HT1080 (cell line): ENCODE measurements around the gene BRIP1. TPM values are rescaled to one million over a fixed set of nuclear protein-coding genes. Genes with fewer than 3 reads are reported as not detected.

ENCODE experiments used
- DNase-seq: peaks from one replicate; pipeline ENCODE4 v3.0.0-alpha.2; 2015; ENCODE audit warnings: low read depth
- total RNA-seq: library from RNA; depleted of rRNA; stranded (reverse); fragments of >200 nt; shearing (Covaris generic); gene quantifications from 2 replicates; pipeline ENCODE4 v1.2.3, GENCODE V29; 2014

Gene BRIP1
- total RNA-seq, 1 experiment from 2014 or later = 8.8 TPM

- DNase-seq = no peak
Measured at GRCh38 chr17:61764846-61765245, 98.5 kb downstream of the BRIP1 start.

DNA sequence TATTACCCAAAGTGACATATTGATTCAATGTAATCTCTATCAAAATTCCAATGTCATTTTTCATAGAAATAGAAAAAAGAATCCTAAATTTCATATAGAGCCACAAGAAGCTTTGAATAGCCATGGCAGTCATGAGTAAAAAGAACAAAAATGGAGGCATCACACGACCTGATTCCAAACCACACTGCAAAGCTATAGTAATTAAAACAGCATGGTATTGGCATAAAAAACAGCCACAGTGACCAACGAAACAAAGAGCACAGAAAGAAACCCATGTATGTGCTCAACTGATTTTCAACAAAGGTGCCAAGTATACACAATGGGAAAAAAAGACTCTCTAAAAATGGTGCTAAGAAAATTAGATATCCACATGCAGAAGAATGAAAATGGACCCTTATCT lies 101.5 kb downstream of the BRIP1 start:
- DNase-seq = no peak

GRCh38 chr17:61759362-61759761 lies 104.0 kb downstream of the BRIP1 start:
- DNase-seq = no peak

GRCh38 chr17:61758430-61758829 lies 104.9 kb downstream of the BRIP1 start:
- DNase-seq = no peak

DNA sequence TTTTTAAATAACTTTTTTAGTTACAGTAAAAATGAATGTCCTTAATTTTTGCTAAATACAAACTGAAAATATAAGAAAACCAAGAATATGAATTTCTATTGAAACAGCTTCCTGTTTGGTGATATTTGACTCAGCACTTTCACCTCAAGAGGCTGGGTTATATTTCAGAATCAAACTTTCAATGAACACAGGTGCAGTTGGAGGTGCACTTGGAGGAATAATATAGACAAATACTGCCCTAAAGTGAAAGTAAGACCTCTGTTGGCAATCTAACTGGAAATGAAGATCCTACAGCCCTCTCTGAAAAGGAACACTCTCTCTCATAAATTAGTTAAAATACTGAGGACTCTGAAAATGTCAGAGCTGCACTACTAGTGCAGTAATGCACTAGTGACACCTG lies 106.2 kb downstream of the BRIP1 start:
- DNase-seq = no peak

DNA sequence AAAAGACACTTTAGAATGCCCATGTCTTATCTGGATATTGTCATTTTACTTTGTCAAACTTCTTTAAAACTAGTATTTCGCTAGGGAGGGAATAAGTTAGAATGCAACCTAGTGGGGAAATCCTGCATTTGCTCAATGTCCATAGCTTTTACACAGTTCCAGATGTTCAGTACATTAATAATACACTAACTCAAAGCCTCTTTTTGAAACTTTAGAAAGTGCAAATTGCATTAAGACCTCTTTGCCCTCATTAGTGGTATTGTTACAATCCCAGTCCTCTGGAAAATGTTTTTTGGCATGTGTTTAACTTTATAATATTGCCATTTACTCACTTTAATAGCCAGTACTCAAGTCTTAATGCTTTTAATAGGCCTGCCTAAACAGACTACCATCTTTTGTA lies 106.8 kb downstream of the BRIP1 start:
- DNase-seq = no peak

DNA sequence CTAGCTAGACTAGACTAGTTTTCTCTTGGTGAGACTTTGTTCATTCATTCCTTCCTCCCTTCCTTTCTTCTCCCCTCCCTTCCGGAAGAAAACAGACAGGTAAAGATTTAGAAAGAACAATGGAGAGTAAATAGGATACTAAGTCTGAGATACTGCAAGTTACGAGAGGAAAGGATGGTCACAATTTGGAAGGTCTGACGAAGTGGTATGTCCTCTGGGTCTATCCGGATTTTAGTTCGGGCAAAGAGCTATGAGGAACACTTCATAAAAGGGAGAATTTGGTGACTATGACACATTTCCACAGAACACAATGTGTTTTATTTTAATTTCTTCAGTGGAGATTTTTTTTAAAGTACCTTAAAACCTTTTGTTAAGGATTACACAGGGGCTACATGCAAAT lies 107.7 kb downstream of the BRIP1 start:
- no peak for DNase-seq

DNA sequence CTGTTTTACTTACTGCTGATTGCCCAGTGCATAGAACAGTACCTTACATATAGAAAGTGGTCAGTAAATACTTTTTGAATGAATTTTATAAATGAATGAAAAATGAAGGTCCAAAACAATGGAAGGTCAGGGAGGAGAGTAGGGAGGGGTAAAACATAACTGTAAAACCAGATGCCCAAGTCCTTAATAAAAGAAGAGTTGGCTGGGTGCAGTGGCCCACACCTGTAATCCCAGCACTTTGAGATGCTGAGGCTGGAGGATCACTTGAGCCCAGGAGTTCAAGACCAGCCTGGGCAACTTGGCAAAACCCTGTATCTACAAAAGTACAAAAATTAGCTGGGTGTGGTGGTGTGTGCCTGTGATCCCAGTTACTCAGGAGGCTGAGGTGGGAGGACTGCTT lies 108.2 kb downstream of the BRIP1 start:
- DNase-seq = no peak

- no peak for DNase-seq
Measured at GRCh38 chr17:61754124-61754523, 109.2 kb downstream of the BRIP1 start.

DNA sequence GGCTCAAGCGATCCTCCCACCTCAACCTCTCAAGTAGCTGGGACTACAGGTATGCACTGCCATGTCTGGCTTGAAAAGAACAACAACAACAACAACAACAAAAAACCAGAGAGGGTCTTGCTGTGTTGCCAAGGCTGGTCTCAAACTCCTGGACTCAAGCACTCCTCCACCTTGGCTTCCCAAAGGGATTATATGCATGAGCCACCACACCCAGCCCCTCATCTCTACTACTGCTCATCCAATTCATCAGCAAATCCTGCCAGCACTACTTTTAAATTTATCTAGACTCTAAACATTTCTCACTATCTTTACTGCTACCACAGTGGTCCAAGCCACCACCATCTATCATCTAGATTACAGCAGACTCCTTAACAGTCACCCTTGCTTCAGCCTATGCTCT lies 109.6 kb downstream of the BRIP1 start:
- DNase-seq = no peak

GRCh38 chr17:61750656-61751055 lies 112.7 kb downstream of the BRIP1 start:
- DNase-seq = no peak

GRCh38 chr17:61749823-61750404 lies 113.4 kb downstream of the BRIP1 start:
- no peak for DNase-seq

DNA sequence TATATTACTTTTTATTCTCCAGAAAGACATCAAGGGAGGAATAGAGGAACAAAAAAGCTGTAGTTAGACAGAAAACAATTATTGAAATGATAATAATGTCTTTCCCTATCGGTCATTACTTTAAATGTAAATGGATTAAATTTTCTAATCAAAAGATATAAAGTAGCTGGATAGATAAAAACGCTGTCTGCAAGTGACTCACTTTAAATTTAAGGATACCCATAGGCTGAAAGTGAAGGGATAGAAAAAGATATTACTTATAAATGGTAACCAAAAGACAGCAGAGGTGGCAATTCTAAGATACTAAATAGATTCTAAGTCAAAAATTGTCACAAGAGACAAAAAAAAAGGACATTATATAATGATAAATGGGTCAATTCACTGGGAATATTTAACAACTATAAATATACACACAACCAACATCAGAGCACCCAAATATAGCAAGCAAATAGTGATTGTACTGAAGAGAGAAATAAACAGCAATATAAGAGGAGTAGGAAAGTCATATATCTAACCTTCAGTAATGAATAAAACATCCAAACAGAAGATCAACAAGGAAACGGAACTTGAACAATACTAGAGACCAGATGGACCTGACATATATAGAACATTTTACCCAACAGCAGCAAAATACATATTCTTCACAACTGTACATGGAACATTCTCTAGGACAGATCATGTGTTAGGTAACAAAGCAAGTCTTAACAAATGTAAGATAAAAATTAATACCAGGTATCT lies 116.9 kb downstream of the BRIP1 start:
- no peak for DNase-seq

DNA sequence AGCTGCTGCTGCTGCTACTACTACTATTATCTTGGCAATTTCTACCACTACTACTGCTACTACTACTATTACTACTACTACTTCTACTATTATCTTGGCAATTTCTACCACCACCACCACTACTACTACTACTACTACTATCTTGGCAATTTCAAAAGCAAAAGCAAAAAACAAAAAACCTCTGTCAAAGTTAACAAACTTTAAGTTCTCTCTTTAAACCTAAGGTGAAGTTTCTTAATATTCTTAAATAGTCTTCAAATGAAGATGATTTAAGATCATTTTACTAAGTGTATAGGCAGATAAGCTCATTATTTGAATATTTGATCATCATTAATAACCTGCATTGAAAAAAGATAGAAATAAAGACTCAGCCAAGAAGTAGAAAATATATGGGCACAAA lies 118.5 kb downstream of the BRIP1 start:
- no peak for DNase-seq

- no peak for DNase-seq
Measured at GRCh38 chr17:61744252-61744651, 119.1 kb downstream of the BRIP1 start.

DNA sequence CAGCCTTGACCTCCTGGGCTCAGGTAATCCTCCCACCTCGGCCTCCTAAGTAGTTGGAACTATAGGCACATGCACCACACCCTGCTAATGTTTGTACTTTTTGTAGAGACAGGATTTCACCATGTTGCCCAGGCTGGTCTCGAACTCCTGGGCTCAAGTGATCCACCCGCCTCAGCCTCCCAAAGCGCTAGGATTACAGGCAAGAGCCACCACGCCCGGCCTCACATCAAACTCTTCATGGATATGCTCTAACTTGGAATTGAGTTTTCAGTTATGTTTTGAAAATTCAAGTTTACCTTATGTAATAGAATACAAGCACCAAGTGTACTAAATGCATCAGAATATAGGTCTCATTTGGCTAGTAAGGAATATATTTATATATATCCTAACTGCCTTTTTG lies 119.6 kb downstream of the BRIP1 start:
- no peak for DNase-seq

GRCh38 chr17:61739002-61739401 lies 124.3 kb downstream of the BRIP1 start:
- no peak for DNase-seq

GRCh38 chr17:61738249-61738648 lies 125.1 kb downstream of the BRIP1 start:
- no peak for DNase-seq

- DNase-seq = no peak
Measured at GRCh38 chr17:61737820-61738219, 125.5 kb downstream of the BRIP1 start.

DNA sequence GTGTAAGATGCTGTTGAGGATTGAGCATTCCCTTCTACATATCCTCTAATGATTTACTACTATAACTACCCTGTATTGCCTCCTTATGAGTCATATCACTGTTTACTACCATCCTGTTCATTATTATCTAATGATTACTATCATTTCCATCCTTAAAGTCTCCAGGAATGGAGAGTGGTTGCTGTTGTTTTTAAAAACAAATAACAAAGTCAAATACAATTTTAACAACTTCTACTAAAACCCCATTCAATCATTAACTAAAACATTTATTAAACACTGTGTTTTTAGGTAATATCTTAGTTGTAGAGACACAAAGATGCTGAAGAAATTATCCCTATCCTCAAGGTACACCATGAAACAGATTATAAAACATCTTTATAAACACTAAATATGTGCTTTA lies 126.9 kb downstream of the BRIP1 start:
- no peak for DNase-seq

DNA sequence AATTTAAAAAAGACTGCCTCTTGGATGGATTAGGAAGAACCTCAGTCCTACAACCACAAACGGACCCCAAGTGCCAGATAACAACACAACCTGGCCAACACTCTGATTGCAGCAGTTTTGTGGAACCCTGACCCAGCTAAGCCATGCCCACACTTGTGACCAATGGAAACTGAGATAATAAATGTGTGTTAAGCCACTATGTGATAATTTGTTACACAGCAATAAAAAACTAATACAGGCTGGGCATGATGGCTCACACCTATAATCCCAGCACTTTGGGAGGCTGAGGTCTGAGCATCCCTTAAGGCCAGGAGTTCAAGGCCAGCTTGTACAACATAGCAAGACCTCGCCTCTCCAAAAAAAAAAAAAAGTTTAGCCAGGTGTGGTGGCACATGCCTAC lies 127.5 kb downstream of the BRIP1 start:
- no peak for DNase-seq

- no peak for DNase-seq
Measured at GRCh38 chr17:61734466-61734865, 128.9 kb downstream of the BRIP1 start.

DNA sequence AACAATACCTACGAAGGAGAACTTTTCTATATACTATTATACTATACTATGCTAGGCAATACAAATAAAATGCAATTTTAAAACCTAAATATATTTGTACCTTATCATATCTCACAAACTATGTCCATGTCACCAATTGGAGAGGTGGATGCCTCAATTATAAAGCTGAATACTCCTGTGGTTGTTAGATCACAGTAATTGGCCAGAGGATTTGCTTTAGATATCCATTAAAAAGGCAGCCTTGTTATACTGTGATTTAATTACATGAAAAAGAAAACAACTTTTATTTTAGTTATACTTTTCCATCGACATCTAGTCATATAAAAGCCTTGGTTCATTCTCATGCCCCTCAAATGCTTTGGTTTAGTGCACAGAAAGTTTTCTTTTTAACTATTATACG lies 129.3 kb downstream of the BRIP1 start:
- DNase-seq = no peak
